IgD-negative memory B cell (primary cell): ENCODE results near the gene GDPD1. TPM values are rescaled to one million over a fixed set of nuclear protein-coding genes. Genes with fewer than 3 reads are reported as not detected.
"Not testable (repeated sequence)": the region's sequence is repeated elsewhere in the genome, so short reads cannot be mapped to it uniquely, and the experiment has no call there.

Experiments
- H3K27ac Mint-ChIP-seq, 3 donors: one replicate each; pipeline ENCODE4 v1.8.0; 2020 to 2022; ENCODE audit warnings: mild to moderate bottlenecking in 3 of 3, mixed read lengths in 3 of 3, moderate library complexity in 1 of 3
- H3K27me3 Mint-ChIP-seq: one replicate; pipeline ENCODE4 v1.8.0; 2021; ENCODE audit warnings: mixed read lengths
- H3K36me3 Mint-ChIP-seq: one replicate; pipeline ENCODE4 v1.8.0; 2020; ENCODE audit warnings: mild to moderate bottlenecking, mixed read lengths
- H3K4me1 Mint-ChIP-seq, 3 donors: one replicate each; pipeline ENCODE4 v1.8.0; 2020 to 2022; ENCODE audit warnings: mixed read lengths in 3 of 3, mild to moderate bottlenecking in 1 of 3
- H3K4me3 Mint-ChIP-seq, 4 donors: one replicate each; pipeline ENCODE4 v1.8.0; 2020 to 2022; ENCODE audit warnings: mild to moderate bottlenecking in 4 of 4, mixed read lengths in 4 of 4, moderate library complexity in 3 of 4
- H3K9me3 Mint-ChIP-seq, 3 donors: one replicate each; pipeline ENCODE4 v1.8.0; 2020 to 2021; ENCODE audit warnings: mixed read lengths in 3 of 3, mild to moderate bottlenecking in 1 of 3
- polyA plus RNA-seq: library from polyadenylated mRNA; unstranded; fragments of 300-500 nt; fragmentation: Illumina TruSeq; gene quantifications from one replicate; pipeline ENCODE4 v1.2.3, GENCODE V29; 2021

GDPD1 gene
- polyA plus RNA-seq, 1 donor from 2014 or later = 2.6 TPM

- Mint-ChIP-seq H3K4me3 (peak overlapping the region; percentile 98 to 100 (median 99)), H3K36me3 (no peaks in the 10 kb centered on the region), H3K4me1 (peaks cover 4 to 13% (median 13%) of the 10 kb centered on the region in 3 donors), H3K27ac (peak overlapping the region; percentile 88 to 96 (median 90)), H3K27me3 (no peaks in the 10 kb centered on the region), H3K9me3 (no peaks in the 10 kb centered on the region)
These were observed 351 bp upstream of the GDPD1 start for GRCh38 chr17:59219992-59220327.

GRCh38 chr17:59221159-59221847 lies 992 bp downstream of the GDPD1 start:
- no peaks in the 10 kb centered on the region for H3K9me3 Mint-ChIP-seq
- H3K4me3 Mint-ChIP-seq = peak overlapping the region; percentile 98 to 100 (median 99)
- peak overlapping the region in 2 of 3 donors; percentile 88 to 96 for H3K27ac Mint-ChIP-seq
- peaks cover 4 to 13% (median 13%) of the 10 kb centered on the region in 3 donors for H3K4me1 Mint-ChIP-seq
- H3K36me3 Mint-ChIP-seq = no peaks in the 10 kb centered on the region
- H3K27me3 Mint-ChIP-seq = no peaks in the 10 kb centered on the region

GRCh38 chr17:59223813-59224212 lies 3.5 kb downstream of the GDPD1 start:
- peaks cover 4 to 13% (median 13%) of the 10 kb centered on the region in 3 donors for H3K4me1 Mint-ChIP-seq
- H3K36me3 Mint-ChIP-seq = no peaks in the 10 kb centered on the region
- no peaks in the 10 kb centered on the region for H3K9me3 Mint-ChIP-seq
- H3K27me3 Mint-ChIP-seq = no peaks in the 10 kb centered on the region
- peak overlapping the region in 1 of 4 donors; percentile 57 for H3K4me3 Mint-ChIP-seq
- no peak overlapping the region for H3K27ac Mint-ChIP-seq

DNA sequence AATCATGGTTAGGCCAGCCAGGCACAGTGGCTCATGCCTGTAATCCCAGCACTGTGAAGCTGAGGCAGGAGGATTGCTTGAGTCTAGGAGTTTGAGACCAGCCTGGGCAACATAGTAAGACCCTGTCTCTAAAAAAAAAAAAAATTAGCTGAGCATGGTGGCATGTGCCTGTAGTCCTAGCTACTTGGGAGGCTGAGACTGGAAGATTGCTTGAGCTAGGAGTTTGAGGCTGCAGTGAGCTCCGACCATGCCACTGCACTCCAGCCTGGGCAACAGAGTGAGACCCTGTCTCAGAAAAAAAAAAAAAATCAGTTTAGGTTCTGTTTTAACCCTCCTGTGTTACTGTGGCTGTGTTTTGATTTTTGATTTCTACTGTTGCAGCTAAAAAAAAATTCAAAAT lies 8.3 kb downstream of the GDPD1 start:
- not testable (repeated sequence) for H3K9me3 Mint-ChIP-seq, H3K36me3 Mint-ChIP-seq, H3K27me3 Mint-ChIP-seq, H3K4me1 Mint-ChIP-seq, H3K4me3 Mint-ChIP-seq, H3K27ac Mint-ChIP-seq

DNA sequence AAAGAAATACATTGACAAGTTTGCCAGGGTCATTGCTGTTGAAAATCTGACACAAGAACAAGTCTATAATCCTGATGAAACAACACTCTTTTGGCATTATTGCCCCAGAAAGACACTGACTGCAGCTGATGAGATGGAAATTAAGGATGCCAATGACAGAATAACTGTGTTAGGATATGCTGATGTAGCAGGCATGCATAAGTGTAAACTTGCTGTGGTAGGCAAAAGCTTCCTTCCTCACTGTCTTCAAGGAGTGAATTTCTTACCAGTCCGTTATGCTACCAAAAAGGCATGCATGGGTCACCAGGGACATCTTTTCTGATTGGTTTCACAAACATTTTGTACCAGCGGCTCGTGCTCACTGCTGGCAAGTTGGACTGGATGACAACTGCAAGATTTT lies 10.5 kb downstream of the GDPD1 start:
- no peaks in the 10 kb centered on the region for H3K36me3 Mint-ChIP-seq
- no peak overlapping the region for H3K27ac Mint-ChIP-seq
- no peak overlapping the region for H3K4me3 Mint-ChIP-seq
- H3K4me1 Mint-ChIP-seq = no peaks in the 10 kb centered on the region
- no peaks in the 10 kb centered on the region for H3K9me3 Mint-ChIP-seq
- no peaks in the 10 kb centered on the region for H3K27me3 Mint-ChIP-seq

GRCh38 chr17:59234631-59235030 lies 14.3 kb downstream of the GDPD1 start:
- H3K27me3 Mint-ChIP-seq = no peaks in the 10 kb centered on the region
- no peak overlapping the region for H3K27ac Mint-ChIP-seq
- H3K9me3 Mint-ChIP-seq = no peaks in the 10 kb centered on the region
- no peaks in the 10 kb centered on the region for H3K36me3 Mint-ChIP-seq
- H3K4me3 Mint-ChIP-seq = no peak overlapping the region
- H3K4me1 Mint-ChIP-seq = no peaks in the 10 kb centered on the region

DNA sequence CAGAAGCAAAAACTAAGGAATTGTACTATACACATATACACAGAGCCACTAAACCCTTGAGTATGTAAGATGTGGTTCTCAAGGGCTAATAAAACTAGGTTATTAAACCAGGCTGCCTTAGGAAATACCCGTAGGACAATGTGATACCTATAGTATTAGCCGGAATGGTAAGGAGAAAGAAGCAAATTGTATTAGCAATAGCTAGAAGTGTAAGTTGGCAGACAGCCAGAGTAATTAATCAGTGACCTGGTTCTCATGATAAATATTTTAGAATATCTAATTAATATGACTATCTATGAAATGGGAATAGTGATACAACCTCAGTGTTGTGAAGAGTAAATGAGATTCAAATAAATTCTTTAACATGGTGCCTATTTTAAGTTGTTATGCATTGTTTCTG lies 18.6 kb downstream of the GDPD1 start:
- Mint-ChIP-seq H3K36me3 (peaks cover 1% of the 10 kb centered on the region), H3K27me3 (no peaks in the 10 kb centered on the region), H3K4me3 (no peak overlapping the region), H3K4me1 (no peaks in the 10 kb centered on the region), H3K27ac (no peak overlapping the region), H3K9me3 (no peaks in the 10 kb centered on the region)

GRCh38 chr17:59244081-59244480 lies 23.8 kb downstream of the GDPD1 start:
- no peaks in the 10 kb centered on the region for H3K9me3 Mint-ChIP-seq
- no peak overlapping the region for H3K27ac Mint-ChIP-seq
- no peak overlapping the region for H3K4me3 Mint-ChIP-seq
- no peaks in the 10 kb centered on the region for H3K4me1 Mint-ChIP-seq
- H3K27me3 Mint-ChIP-seq = no peaks in the 10 kb centered on the region
- peaks cover 6% of the 10 kb centered on the region for H3K36me3 Mint-ChIP-seq

- Mint-ChIP-seq H3K27me3 (no peaks in the 10 kb centered on the region), H3K4me3 (no peak overlapping the region), H3K9me3 (no peaks in the 10 kb centered on the region), H3K36me3 (peaks cover 2% of the 10 kb centered on the region), H3K4me1 (no peaks in the 10 kb centered on the region), H3K27ac (no peak overlapping the region)
These were observed 34.4 kb downstream of the GDPD1 start for GRCh38 chr17:59254742-59255141.

- Mint-ChIP-seq H3K27ac (no peak overlapping the region), H3K9me3 (no peaks in the 10 kb centered on the region), H3K4me1 (no peaks in the 10 kb centered on the region), H3K4me3 (no peak overlapping the region), H3K36me3 (peaks cover 2% of the 10 kb centered on the region), H3K27me3 (no peaks in the 10 kb centered on the region)
These were observed 36.8 kb downstream of the GDPD1 start for GRCh38 chr17:59257101-59257500.

DNA sequence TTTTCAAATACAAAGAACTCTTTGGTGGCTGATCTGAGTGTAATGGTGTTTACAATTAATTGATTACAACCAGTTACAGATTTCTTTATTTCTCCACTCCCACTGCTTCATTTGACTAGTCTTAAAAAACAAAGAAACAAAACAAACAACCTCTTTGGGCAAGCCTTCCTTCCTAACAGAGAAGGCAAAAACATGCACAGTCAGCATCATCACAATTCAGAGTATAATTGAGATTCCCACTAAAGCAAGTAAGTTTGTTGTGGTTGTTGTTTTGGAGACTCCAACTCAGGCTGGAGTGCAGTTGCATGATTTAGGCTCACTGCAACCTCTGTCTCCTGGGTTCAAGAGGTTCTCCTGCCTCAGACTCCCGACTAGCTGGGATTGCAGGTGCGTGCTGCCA lies 40.4 kb downstream of the GDPD1 start:
- Mint-ChIP-seq H3K4me3 (no peak overlapping the region), H3K9me3 (no peaks in the 10 kb centered on the region), H3K27ac (no peak overlapping the region), H3K4me1 (no peaks in the 10 kb centered on the region), H3K36me3 (no peaks in the 10 kb centered on the region), H3K27me3 (no peaks in the 10 kb centered on the region)

DNA sequence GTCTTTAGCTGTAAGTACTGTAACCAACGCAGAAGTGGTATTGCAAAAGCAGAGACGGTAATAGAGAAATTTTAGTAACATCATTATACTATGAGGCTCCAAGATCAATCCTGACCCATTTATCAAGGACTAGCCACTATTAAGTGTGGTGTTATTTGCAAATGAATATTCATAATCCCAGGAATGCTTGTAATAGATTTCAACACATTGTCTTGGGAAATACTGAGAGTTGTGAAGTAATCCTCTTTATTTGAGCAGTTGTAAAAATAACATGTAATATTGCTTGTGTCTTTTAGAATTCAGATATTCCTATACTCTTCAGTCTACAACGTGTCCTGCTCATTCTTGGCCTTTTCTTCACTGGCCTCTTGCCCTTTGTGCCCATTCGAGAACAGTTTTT lies 46.4 kb downstream of the GDPD1 start:
- H3K27me3 Mint-ChIP-seq = no peaks in the 10 kb centered on the region
- H3K4me3 Mint-ChIP-seq = no peak overlapping the region
- peaks cover 2% of the 10 kb centered on the region for H3K36me3 Mint-ChIP-seq
- no peaks in the 10 kb centered on the region for H3K9me3 Mint-ChIP-seq
- no peak overlapping the region for H3K27ac Mint-ChIP-seq
- no peaks in the 10 kb centered on the region for H3K4me1 Mint-ChIP-seq

- Mint-ChIP-seq H3K9me3 (no peaks in the 10 kb centered on the region), H3K4me1 (no peaks in the 10 kb centered on the region), H3K27ac (no peak overlapping the region), H3K36me3 (peaks cover 2% of the 10 kb centered on the region), H3K27me3 (no peaks in the 10 kb centered on the region), H3K4me3 (no peak overlapping the region)
These were observed 47.5 kb downstream of the GDPD1 start for GRCh38 chr17:59267776-59268175.

GRCh38 chr17:59275618-59276017 lies 55.3 kb downstream of the GDPD1 start:
- no peaks in the 10 kb centered on the region for H3K9me3 Mint-ChIP-seq
- no peaks in the 10 kb centered on the region for H3K36me3 Mint-ChIP-seq
- H3K4me1 Mint-ChIP-seq = peaks cover 4 to 13% (median 10%) of the 10 kb centered on the region in 3 donors
- no peak overlapping the region for H3K27ac Mint-ChIP-seq
- H3K27me3 Mint-ChIP-seq = no peaks in the 10 kb centered on the region
- no peak overlapping the region for H3K4me3 Mint-ChIP-seq

DNA sequence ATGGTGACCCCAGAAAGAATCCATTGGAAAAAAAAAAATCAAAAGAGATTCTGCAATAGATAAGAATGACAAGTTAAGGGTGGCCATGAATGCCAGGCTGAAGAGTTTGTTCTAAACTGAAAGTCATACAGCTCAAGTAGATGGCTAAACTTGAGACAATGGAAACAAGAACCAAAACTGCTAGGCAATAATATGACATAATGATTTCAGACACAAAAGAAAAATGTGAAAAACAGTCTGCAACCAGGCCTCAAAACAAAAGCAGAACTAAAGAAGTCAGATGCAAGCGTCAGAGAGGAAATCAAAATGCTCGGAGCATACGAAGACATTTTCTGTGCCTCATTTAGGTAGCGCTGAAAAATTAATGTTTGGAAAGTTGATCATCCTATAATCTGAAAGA lies 56.7 kb downstream of the GDPD1 start:
- no peaks in the 10 kb centered on the region for H3K36me3 Mint-ChIP-seq
- H3K9me3 Mint-ChIP-seq = no peaks in the 10 kb centered on the region
- peaks cover 4 to 13% (median 10%) of the 10 kb centered on the region in 3 donors for H3K4me1 Mint-ChIP-seq
- H3K27me3 Mint-ChIP-seq = no peaks in the 10 kb centered on the region
- peak overlapping the region in 2 of 3 donors; percentile 58 to 94 for H3K27ac Mint-ChIP-seq
- peak overlapping the region in 3 of 4 donors; percentile 5 to 32 (median 7) for H3K4me3 Mint-ChIP-seq

GRCh38 chr17:59278406-59278805 lies 58.1 kb downstream of the GDPD1 start:
- Mint-ChIP-seq H3K4me3 (peak overlapping the region in 1 of 4 donors; percentile 58), H3K4me1 (peaks cover 4 to 13% (median 10%) of the 10 kb centered on the region in 3 donors), H3K27ac (peak overlapping the region; percentile 16 to 73 (median 39)), H3K36me3 (no peaks in the 10 kb centered on the region), H3K9me3 (no peaks in the 10 kb centered on the region), H3K27me3 (no peaks in the 10 kb centered on the region)
